Heart left ventricle (tissue), 13 donors: ENCODE data around the gene CFAP251.

Experiments
- POLR2A ChIP-seq, 2 donors: fragments of 450-650 bp; IDR thresholded peaks; one replicate each; pipeline ENCODE4 v1.6.1; 2017; ENCODE audit warnings: antibody characterized with exemption in 2 of 2, mild to moderate bottlenecking in 2 of 2, moderate library complexity in 2 of 2
- TF ChIP-seq, protein P1 (sequence below), 12 donors: fragments of 200-600 bp; sonication (generic) in 4 of 12; IDR thresholded peaks; one replicate each; pipeline versions ENCODE4 v1.5.0 to v1.8.0; 2018 to 2022; ENCODE audit warnings: antibody characterized with exemption in 12 of 12, mild to moderate bottlenecking in 5 of 12
- donor health status: ischemic (EF 13 %, LVEDD 7.1; RV severe dilation, severe dysfunction).
- donor health status: DM: no; HTN: yes; CAD: no.
- donor health status: DM: no; HTN: no; CAD: no.
- donor health status: ischemic (EF 25% LVEDD 6.9; RV normal size, moderate dysfunction).
- donor health status: ischemic (EF 25% LVEDD 5.7; RV mildly dilated, moderate dysfunction).
- donor health status: ischemic (EF 35%, LVEDD 5.7; RV mildly dilated, moderate dysfunction).
- donor health status: nonischemic (EF 11% LVEDD 7.7; RV severe dilation, severe dysfunction).
- donor health status: DM: yes; HTN: yes; CAD: no.
- donor health status: PGD.
- donor health status: ischemic (EF 29% LVEDD 5.4; RV normal size, mild dysfunction).
- donor health status: nonischemic (EF 23%, LVEDD 6.1; RV moderate dilation, normal function).

DNA sequence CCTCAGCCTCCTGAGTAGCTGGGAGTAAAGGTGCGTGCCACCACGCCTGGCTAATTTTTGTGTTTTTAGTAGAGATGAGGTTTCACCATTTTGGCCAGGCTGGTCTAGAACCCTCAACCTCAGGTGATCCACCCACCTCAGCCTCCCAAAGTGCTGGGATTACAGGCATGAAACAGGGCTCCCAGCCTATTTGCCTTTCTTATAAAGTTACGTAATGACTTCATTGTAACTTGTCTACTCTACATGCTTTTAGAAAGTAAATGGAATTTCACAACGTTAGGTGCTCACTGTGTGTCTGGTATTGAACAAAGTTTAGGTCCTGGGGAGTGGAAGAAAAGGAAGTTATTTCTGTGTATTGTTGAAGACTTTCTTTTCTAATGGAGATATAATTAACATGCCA, 12.5 kb downstream of the CFAP251 start:
- no peak for TF ChIP-seq POLR2A (IDR thresholded peaks at IDR 0.05)
- TF ChIP-seq, protein P1, sequence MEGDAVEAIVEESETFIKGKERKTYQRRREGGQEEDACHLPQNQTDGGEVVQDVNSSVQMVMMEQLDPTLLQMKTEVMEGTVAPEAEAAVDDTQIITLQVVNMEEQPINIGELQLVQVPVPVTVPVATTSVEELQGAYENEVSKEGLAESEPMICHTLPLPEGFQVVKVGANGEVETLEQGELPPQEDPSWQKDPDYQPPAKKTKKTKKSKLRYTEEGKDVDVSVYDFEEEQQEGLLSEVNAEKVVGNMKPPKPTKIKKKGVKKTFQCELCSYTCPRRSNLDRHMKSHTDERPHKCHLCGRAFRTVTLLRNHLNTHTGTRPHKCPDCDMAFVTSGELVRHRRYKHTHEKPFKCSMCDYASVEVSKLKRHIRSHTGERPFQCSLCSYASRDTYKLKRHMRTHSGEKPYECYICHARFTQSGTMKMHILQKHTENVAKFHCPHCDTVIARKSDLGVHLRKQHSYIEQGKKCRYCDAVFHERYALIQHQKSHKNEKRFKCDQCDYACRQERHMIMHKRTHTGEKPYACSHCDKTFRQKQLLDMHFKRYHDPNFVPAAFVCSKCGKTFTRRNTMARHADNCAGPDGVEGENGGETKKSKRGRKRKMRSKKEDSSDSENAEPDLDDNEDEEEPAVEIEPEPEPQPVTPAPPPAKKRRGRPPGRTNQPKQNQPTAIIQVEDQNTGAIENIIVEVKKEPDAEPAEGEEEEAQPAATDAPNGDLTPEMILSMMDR (IDR thresholded peaks at IDR 0.05): no peak
